OCI-LY7 (cell line): ENCODE measurements around the gene SIM1. TPM values are rescaled to one million over a fixed set of nuclear protein-coding genes. Genes with fewer than 3 reads are reported as not detected.

ENCODE experiments used
- BruUV-seq: library from RNA; stranded (reverse); fragments of 400-500 nt; replicated peaks from 2 replicates; lab custom pipeline; 2021; lab: Mats Ljungman, UMichigan
- CTCF ChIA-PET: fragments of 300-600 bp; sonication (Branson Sonifier 250); formaldehyde crosslinking; loops from one replicate; lab custom pipeline; 2022; ENCODE audit warnings: antibody characterized with exemption; ENCODE audit not compliant: unreplicated experiment; lab: Charles Lee
- POLR2A ChIA-PET: fragments of 300-600 bp; sonication (Branson Sonifier 250); formaldehyde crosslinking; loops from one replicate; lab custom pipeline; 2022; ENCODE audit warnings: antibody characterized with exemption; lab: Charles Lee
- DNase-seq: peaks from one replicate; pipeline ENCODE4 v3.0.0-alpha.2; 2015; ENCODE audit warnings: low spot score
- H2AFZ ChIP-seq: fragments of 200-600 bp; sonication (generic), shearing (Covaris generic); 2 replicates; pipeline ENCODE4 v1.6.1; 2014; ENCODE audit warnings: mild to moderate bottlenecking, antibody characterized with exemption, low read length, moderate library complexity
- H3K27ac ChIP-seq: fragments of 200-600 bp; sonication (generic); 2 replicates; pipeline ENCODE4 v1.5.1; 2014; ENCODE audit warnings: mixed run types, low read depth, mild to moderate bottlenecking, moderate library complexity, low read length, inconsistent platforms; ENCODE audit not compliant: poor library complexity, severe bottlenecking
- H3K36me3 ChIP-seq: fragments of 200-600 bp; sonication (generic); 2 replicates; pipeline ENCODE4 v1.6.1; 2014; ENCODE audit warnings: mild to moderate bottlenecking, antibody characterized with exemption, low read length, moderate library complexity, mixed read lengths; ENCODE audit not compliant: insufficient read depth
- H3K4me1 ChIP-seq: fragments of 200-600 bp; sonication (generic); 2 replicates; pipeline ENCODE4 v1.5.1; 2014; ENCODE audit warnings: mild to moderate bottlenecking, low read length; ENCODE audit not compliant: insufficient read depth, poor library complexity, severe bottlenecking
- H3K4me2 ChIP-seq: fragments of 200-600 bp; sonication (generic); 2 replicates; pipeline ENCODE4 v1.6.1; 2014; ENCODE audit warnings: mild to moderate bottlenecking, low read length
- H3K4me3 ChIP-seq: fragments of 200-600 bp; sonication (generic); 2 replicates; pipeline ENCODE4 v1.5.1; 2014; ENCODE audit warnings: mild to moderate bottlenecking, low read depth, low read length; ENCODE audit not compliant: poor library complexity, severe bottlenecking
- H3K79me2 ChIP-seq: fragments of 200-600 bp; sonication (generic); 2 replicates; pipeline ENCODE4 v1.6.1; 2016; ENCODE audit warnings: low read depth, mild to moderate bottlenecking, low read length, moderate library complexity, mixed read lengths; ENCODE audit not compliant: insufficient read depth
- H3K9me2 ChIP-seq: fragments of 200-600 bp; sonication (generic); 2 replicates; pipeline ENCODE4 v1.6.1; 2016; ENCODE audit warnings: mild to moderate bottlenecking, low read length, mixed read lengths; ENCODE audit not compliant: insufficient read depth
- H3K9me3 ChIP-seq: fragments of 200-600 bp; sonication (generic); 2 replicates; pipeline ENCODE4 v1.6.1; 2014; ENCODE audit warnings: mild to moderate bottlenecking, mixed run types, low read length, mixed read lengths
- H4K20me1 ChIP-seq: fragments of 200-600 bp; sonication (generic); 2 replicates; pipeline ENCODE4 v1.6.1; 2014; ENCODE audit warnings: mild to moderate bottlenecking, antibody characterized with exemption, low read length, moderate library complexity, mixed read lengths; ENCODE audit not compliant: insufficient read depth
- EZH2phosphoT487 ChIP-seq: fragments of 200-600 bp; sonication (generic); IDR thresholded peaks from 2 replicates; pipeline ENCODE4 v1.6.1; 2018; ENCODE audit warnings: low read depth, borderline replicate concordance, mild to moderate bottlenecking, mixed run types, antibody characterized with exemption, low read length, moderate library complexity, mixed read lengths
- intact Hi-C: fragments of 100-400 bp; cut with micrococcal nuclease; formaldehyde crosslinking; loops from one replicate; pipeline ENCODE4 v1.10.0; 2022; ENCODE audit not compliant: unreplicated experiment
- total RNA-seq, 2 experiments: library from RNA; depleted of rRNA in 1 of 2; stranded (reverse); fragments of >200 nt in 1 of 2; shearing (Covaris generic) in 1 of 2; gene quantifications; 2 replicates each; pipeline ENCODE4 v1.2.3, GENCODE V29; 2014 to 2022
- TF ChIP-seq, protein P1 (sequence below): fragments of 200-600 bp; sonication (generic); conservative IDR thresholded peaks from 2 replicates; pipeline ENCODE4 v1.5.1; 2014; ENCODE audit warnings: mild to moderate bottlenecking, antibody characterized with exemption, low read length, moderate library complexity, mixed read lengths

SIM1 gene
- total RNA-seq, 2 experiments from 2014 or later: not detected

DNA sequence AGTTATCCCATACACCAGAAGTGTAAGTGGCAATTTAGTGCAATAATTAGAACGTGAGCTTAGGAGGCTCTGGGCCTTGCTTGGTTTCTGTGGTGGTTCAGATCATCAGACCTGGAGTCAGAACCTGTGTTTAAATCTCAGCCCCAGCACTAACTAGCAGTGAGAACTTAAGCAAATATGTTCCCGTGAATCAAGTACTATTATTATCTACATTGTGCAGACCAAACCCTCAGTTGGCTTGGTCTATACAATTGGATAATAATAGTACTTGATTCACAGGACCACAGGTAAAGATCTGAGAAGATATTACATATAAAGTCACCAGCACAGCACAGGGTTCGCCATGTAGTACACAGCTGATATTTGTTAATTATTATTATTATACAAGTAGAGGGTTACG, 93.1 kb downstream of the SIM1 start:
- H4K20me1 ChIP-seq: no peaks in the 10 kb centered on the region
- no peak overlapping the region for H2AFZ ChIP-seq
- H3K4me2 ChIP-seq: no peak overlapping the region
- H3K79me2 ChIP-seq: no peaks in the 10 kb centered on the region
- no peaks in the 10 kb centered on the region for H3K36me3 ChIP-seq
- H3K27ac ChIP-seq: no peak overlapping the region
- no peaks in the 10 kb centered on the region for H3K9me2 ChIP-seq
- H3K4me1 ChIP-seq: no peaks in the 10 kb centered on the region
- no TSS peak for BruUV-seq
- H3K4me3 ChIP-seq: no peak overlapping the region
- ChIA-PET CTCF (no interaction called here), POLR2A (no interaction called here)
- TF ChIP-seq, protein P1, sequence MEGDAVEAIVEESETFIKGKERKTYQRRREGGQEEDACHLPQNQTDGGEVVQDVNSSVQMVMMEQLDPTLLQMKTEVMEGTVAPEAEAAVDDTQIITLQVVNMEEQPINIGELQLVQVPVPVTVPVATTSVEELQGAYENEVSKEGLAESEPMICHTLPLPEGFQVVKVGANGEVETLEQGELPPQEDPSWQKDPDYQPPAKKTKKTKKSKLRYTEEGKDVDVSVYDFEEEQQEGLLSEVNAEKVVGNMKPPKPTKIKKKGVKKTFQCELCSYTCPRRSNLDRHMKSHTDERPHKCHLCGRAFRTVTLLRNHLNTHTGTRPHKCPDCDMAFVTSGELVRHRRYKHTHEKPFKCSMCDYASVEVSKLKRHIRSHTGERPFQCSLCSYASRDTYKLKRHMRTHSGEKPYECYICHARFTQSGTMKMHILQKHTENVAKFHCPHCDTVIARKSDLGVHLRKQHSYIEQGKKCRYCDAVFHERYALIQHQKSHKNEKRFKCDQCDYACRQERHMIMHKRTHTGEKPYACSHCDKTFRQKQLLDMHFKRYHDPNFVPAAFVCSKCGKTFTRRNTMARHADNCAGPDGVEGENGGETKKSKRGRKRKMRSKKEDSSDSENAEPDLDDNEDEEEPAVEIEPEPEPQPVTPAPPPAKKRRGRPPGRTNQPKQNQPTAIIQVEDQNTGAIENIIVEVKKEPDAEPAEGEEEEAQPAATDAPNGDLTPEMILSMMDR: no peak
- no peak for TF ChIP-seq EZH2phosphoT487
- no peak for DNase-seq
- H3K9me3 ChIP-seq: no peaks in the 10 kb centered on the region
- intact Hi-C loops: loop anchor here (5.0 kb wide), 1 partner anchor 101 kb away; no protein-coding TSS in a partner anchor

DNA sequence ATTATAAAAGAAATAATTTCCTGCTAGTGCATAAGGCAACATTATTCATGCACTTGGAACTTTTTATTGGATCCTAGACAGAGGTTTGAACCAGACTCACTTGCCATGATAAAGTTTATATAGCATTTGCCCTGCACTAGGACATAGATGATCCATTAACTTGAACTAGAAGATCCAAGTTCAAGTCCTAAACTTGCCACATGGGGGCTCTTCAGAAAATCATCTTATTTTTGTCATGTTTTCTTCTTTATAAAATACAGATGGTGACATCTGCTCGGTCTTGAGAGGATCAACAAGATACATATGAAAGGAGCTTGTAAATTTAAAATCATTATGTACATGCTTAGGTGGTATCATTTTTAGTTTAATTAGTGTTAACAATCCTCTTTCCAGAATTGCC, 94.5 kb downstream of the SIM1 start:
- ChIA-PET CTCF (no interaction called here), POLR2A (no interaction called here)
- Histone ChIP-seq H3K4me2 (no peak overlapping the region), H3K4me1 (no peaks in the 10 kb centered on the region), H2AFZ (no peak overlapping the region), H4K20me1 (no peaks in the 10 kb centered on the region), H3K9me3 (no peaks in the 10 kb centered on the region), H3K27ac (no peak overlapping the region), H3K9me2 (no peaks in the 10 kb centered on the region), H3K79me2 (no peaks in the 10 kb centered on the region), H3K36me3 (no peaks in the 10 kb centered on the region), H3K4me3 (no peak overlapping the region)
- DNase-seq: peak; percentile 4
- intact Hi-C loops: loop anchor here (5.0 kb wide), 1 partner anchor 102 kb away; no protein-coding TSS in a partner anchor
- TF ChIP-seq EZH2phosphoT487: no peak
- TF ChIP-seq, protein P1: peak; percentile 65
- BruUV-seq: no TSS peak

DNA sequence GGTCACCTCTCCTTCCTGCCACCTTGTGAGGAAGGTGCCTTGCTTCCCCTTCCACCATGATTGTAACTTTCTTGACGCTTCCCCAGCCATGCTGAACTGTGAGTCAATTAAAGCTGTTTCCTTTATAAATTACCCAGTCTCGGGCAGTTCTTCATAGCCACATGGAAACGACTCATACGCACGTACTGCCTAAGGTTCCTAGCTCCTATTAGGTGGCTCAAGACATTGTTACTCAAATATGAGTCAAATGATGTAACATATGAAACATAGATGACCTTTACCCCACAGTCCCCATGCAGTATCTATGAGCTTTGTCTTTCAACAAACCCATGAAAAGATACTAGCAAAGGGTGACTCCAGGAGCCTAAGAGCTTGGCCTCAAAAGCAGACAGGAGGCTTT, 98.3 kb downstream of the SIM1 start:
- POLR2A ChIA-PET: interaction anchor here (0.7 kb wide), 1 partner anchor 313 kb away, joined by 4 read pairs; no protein-coding TSS in a partner anchor
- H4K20me1 ChIP-seq: no peaks in the 10 kb centered on the region
- H3K4me2 ChIP-seq: no peak overlapping the region
- H2AFZ ChIP-seq: no peak overlapping the region
- H3K27ac ChIP-seq: no peak overlapping the region
- intact Hi-C loops: no loop called here
- DNase-seq: no peak
- no peaks in the 10 kb centered on the region for H3K9me2 ChIP-seq
- TF ChIP-seq, protein P1: no peak
- TF ChIP-seq EZH2phosphoT487: no peak
- no peaks in the 10 kb centered on the region for H3K9me3 ChIP-seq
- no peaks in the 10 kb centered on the region for H3K36me3 ChIP-seq
- no peaks in the 10 kb centered on the region for H3K4me1 ChIP-seq
- H3K4me3 ChIP-seq: no peak overlapping the region
- BruUV-seq: no TSS peak
- H3K79me2 ChIP-seq: no peaks in the 10 kb centered on the region
- CTCF ChIA-PET: interaction anchor here (0.6 kb wide), 1 partner anchor 11 kb away, joined by 3 read pairs; no protein-coding TSS in a partner anchor
